HuH-7.5 (cell line): ENCODE results near the gene WDR87.

Experiments
- DNase-seq: peaks from one replicate; pipeline ENCODE4 v3.0.0; 2011; ENCODE audit warnings: low spot score

The WDR87 gene

GRCh38 chr19:37905946-37906868 is at the start of gene WDR87:
Gene WDR87, minus strand, starts transcription at chr19:37906594. Its CDS starts 8,355 bp downstream, at chr19:37898239.
- peak; percentile 58 for DNase-seq

GRCh38 chr19:37955986-37956385 is 49.6 kb upstream of the WDR87 start:
- no peak for DNase-seq

GRCh38 chr19:37954421-37954874 is 48.1 kb upstream of the WDR87 start:
- no peak for DNase-seq

GRCh38 chr19:37953918-37954303 is 47.5 kb upstream of the WDR87 start:
- DNase-seq = no peak

- DNase-seq = no peak
Observed at GRCh38 chr19:37953171-37953917, 47.0 kb upstream of the WDR87 start.

GRCh38 chr19:37951816-37952210 is 45.4 kb upstream of the WDR87 start:
- no peak for DNase-seq

- no peak for DNase-seq
Observed at GRCh38 chr19:37950471-37951175, 44.2 kb upstream of the WDR87 start.

GRCh38 chr19:37948362-37948761 is 42.0 kb upstream of the WDR87 start:
- DNase-seq = no peak

- DNase-seq = no peak
Observed at GRCh38 chr19:37947778-37948177, 41.4 kb upstream of the WDR87 start.

GRCh38 chr19:37946132-37946531 is 39.7 kb upstream of the WDR87 start:
- DNase-seq = no peak

- DNase-seq = peak; percentile 31
Observed at GRCh38 chr19:37943480-37943879, 37.1 kb upstream of the WDR87 start.

GRCh38 chr19:37942516-37942902 is 36.1 kb upstream of the WDR87 start:
- DNase-seq = no peak

GRCh38 chr19:37941782-37942515 is 35.6 kb upstream of the WDR87 start:
- DNase-seq = peak; percentile 36

GRCh38 chr19:37938353-37938752 is 32.0 kb upstream of the WDR87 start:
- DNase-seq = no peak

GRCh38 chr19:37936886-37937285 is 30.5 kb upstream of the WDR87 start:
- DNase-seq = no peak

- DNase-seq = peak; percentile 47
Observed at GRCh38 chr19:37936166-37936565, 29.8 kb upstream of the WDR87 start.

GRCh38 chr19:37935341-37935740 is 28.9 kb upstream of the WDR87 start:
- no peak for DNase-seq

GRCh38 chr19:37933937-37934358 is 27.6 kb upstream of the WDR87 start:
- peak; percentile 62 for DNase-seq

GRCh38 chr19:37932985-37933936 is 26.9 kb upstream of the WDR87 start:
- DNase-seq = no peak

- peak; percentile 66 for DNase-seq
Observed at GRCh38 chr19:37931881-37932655, 25.7 kb upstream of the WDR87 start.
